ENCODE results near the gene PITHD1. TPM values are rescaled to one million over a fixed set of nuclear protein-coding genes. Genes with fewer than 3 reads are reported as not detected.
A peak's percentile ranks its signal among the peaks of the same experiment; 100 is the strongest.
"Not testable (repeated sequence)": the region's sequence is repeated elsewhere in the genome, so short reads cannot be mapped to it uniquely, and the experiment has no call there.

The PITHD1 gene
- total RNA-seq, 1 donor from 2014 or later, result 36.4 TPM

GRCh38 chr1:23776217-23776616, 2.0 kb upstream of the PITHD1 start:
- TF ChIP-seq CTCF (IDR thresholded peaks at IDR 0.05), result no peak
- no peak overlapping the region for H3K4me3 Mint-ChIP-seq (ENCODE audit: unreplicated experiment)

GRCh38 chr1:23779826-23780371, 1.7 kb downstream of the PITHD1 start:
- no peak for TF ChIP-seq CTCF (IDR thresholded peaks at IDR 0.05)
- Mint-ChIP-seq H3K27me3 (ENCODE audit: low read depth) (no peaks in the 10 kb centered on the region), H3K4me3 (ENCODE audit: unreplicated experiment) (peak overlapping the region; percentile 87), H3K27ac (ENCODE audit: unreplicated experiment) (peak overlapping the region; percentile 46), H3K9me3 (ENCODE audit: low read depth) (no peaks in the 10 kb centered on the region), H3K36me3 (ENCODE audit: low read depth) (peaks cover 5% of the 10 kb centered on the region), H3K4me1 (ENCODE audit: low read depth) (peaks cover 26% of the 10 kb centered on the region)
- DNase-seq (ENCODE audit: low spot score), result no peak

More at GRCh38 chr1:23776217-23776616, 2.0 kb upstream of the PITHD1 start:
- Mint-ChIP-seq H3K27ac (ENCODE audit: unreplicated experiment) (no peak overlapping the region), H3K9me3 (ENCODE audit: low read depth) (no peaks in the 10 kb centered on the region), H3K4me1 (ENCODE audit: low read depth) (peaks cover 30% of the 10 kb centered on the region), H3K27me3 (ENCODE audit: low read depth) (no peaks in the 10 kb centered on the region), H3K36me3 (ENCODE audit: low read depth) (no peaks in the 10 kb centered on the region)
- no peak for DNase-seq (ENCODE audit: low spot score)

- Mint-ChIP-seq H3K4me1 (ENCODE audit: low read depth) (peaks cover 18% of the 10 kb centered on the region), H3K36me3 (ENCODE audit: low read depth) (peaks cover 25% of the 10 kb centered on the region)
- H3K4me3 Mint-ChIP-seq (ENCODE audit: unreplicated experiment); DNase-seq (ENCODE audit: low spot score); H3K9me3 Mint-ChIP-seq (ENCODE audit: low read depth); H3K27ac Mint-ChIP-seq (ENCODE audit: unreplicated experiment); H3K27me3 Mint-ChIP-seq (ENCODE audit: low read depth): not testable (repeated sequence)
These were observed 4.9 kb downstream of the PITHD1 start for GRCh38 chr1:23783141-23783540.

- DNase-seq (ENCODE audit: low spot score), result no peak
- no peak overlapping the region for H3K27ac Mint-ChIP-seq (ENCODE audit: unreplicated experiment)
- H3K4me3 Mint-ChIP-seq (ENCODE audit: unreplicated experiment), result no peak overlapping the region
- no peaks in the 10 kb centered on the region for H3K27me3 Mint-ChIP-seq (ENCODE audit: low read depth)
- no peaks in the 10 kb centered on the region for H3K9me3 Mint-ChIP-seq (ENCODE audit: low read depth)
- peaks cover 26% of the 10 kb centered on the region for H3K36me3 Mint-ChIP-seq (ENCODE audit: low read depth)
- TF ChIP-seq CTCF (IDR thresholded peaks at IDR 0.05), result no peak
- peaks cover 18% of the 10 kb centered on the region for H3K4me1 Mint-ChIP-seq (ENCODE audit: low read depth)
These were observed 6.6 kb downstream of the PITHD1 start for GRCh38 chr1:23784846-23785245.

- peaks cover 37% of the 10 kb centered on the region for H3K4me1 Mint-ChIP-seq (ENCODE audit: low read depth)
- no peaks in the 10 kb centered on the region for H3K27me3 Mint-ChIP-seq (ENCODE audit: low read depth)
- no peak overlapping the region for H3K4me3 Mint-ChIP-seq (ENCODE audit: unreplicated experiment)
- no peak overlapping the region for H3K27ac Mint-ChIP-seq (ENCODE audit: unreplicated experiment)
- no peaks in the 10 kb centered on the region for H3K9me3 Mint-ChIP-seq (ENCODE audit: low read depth)
- TF ChIP-seq CTCF (IDR thresholded peaks at IDR 0.05), result no peak
- DNase-seq (ENCODE audit: low spot score), result no peak
- H3K36me3 Mint-ChIP-seq (ENCODE audit: low read depth), result peaks cover 22% of the 10 kb centered on the region
These were observed 9.5 kb downstream of the PITHD1 start for GRCh38 chr1:23787701-23788100.

GRCh38 chr1:23788695-23789094, 10.5 kb downstream of the PITHD1 start:
- no peaks in the 10 kb centered on the region for H3K9me3 Mint-ChIP-seq (ENCODE audit: low read depth)
- no peaks in the 10 kb centered on the region for H3K27me3 Mint-ChIP-seq (ENCODE audit: low read depth)
- peak overlapping the region; percentile 97 for H3K27ac Mint-ChIP-seq (ENCODE audit: unreplicated experiment)
- TF ChIP-seq CTCF (IDR thresholded peaks at IDR 0.05), result no peak
- H3K36me3 Mint-ChIP-seq (ENCODE audit: low read depth), result peaks cover 22% of the 10 kb centered on the region
- no peak overlapping the region for H3K4me3 Mint-ChIP-seq (ENCODE audit: unreplicated experiment)
- DNase-seq (ENCODE audit: low spot score), result no peak
- H3K4me1 Mint-ChIP-seq (ENCODE audit: low read depth), result peaks cover 37% of the 10 kb centered on the region

Measured in chondrocyte (in vitro differentiated cells).